HuH-7.5 (cell line): ENCODE measurements around the gene TIAL1.
"Not testable (repeated sequence)": the region's sequence is repeated elsewhere in the genome, so short reads cannot be mapped to it uniquely, and the experiment has no call there.

ENCODE experiments used
- DNase-seq: peaks from one replicate; pipeline ENCODE4 v3.0.0; 2011; ENCODE audit warnings: low spot score

Gene TIAL1

DNA sequence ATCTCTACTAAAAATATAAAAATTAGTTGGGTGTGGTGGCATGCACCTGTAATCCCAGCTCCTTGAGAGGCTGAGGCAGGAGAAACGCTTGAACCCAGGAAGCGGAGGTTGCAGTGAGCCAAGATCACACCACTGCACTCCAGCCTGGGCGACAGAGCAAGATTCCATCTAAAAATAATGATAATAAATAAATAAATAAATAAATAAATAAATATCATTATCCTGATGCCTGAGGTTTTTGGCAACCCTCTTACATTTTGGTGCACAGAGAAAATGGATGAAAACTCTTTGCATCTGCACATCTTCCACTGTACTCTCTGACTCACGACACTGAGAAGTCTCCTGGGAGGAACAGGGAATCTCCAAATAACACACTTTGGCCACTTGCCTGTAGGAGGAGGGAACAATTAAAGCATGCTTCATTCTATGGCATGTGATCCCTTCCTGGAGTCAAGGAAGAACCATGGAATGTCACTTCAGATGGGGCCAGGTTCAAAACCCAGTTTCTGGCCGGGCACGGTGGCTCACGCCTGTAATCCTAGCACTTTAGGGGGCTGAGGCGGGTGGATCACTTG is 68.0 kb downstream of the TIAL1 start:
- not testable (repeated sequence) for DNase-seq

DNA sequence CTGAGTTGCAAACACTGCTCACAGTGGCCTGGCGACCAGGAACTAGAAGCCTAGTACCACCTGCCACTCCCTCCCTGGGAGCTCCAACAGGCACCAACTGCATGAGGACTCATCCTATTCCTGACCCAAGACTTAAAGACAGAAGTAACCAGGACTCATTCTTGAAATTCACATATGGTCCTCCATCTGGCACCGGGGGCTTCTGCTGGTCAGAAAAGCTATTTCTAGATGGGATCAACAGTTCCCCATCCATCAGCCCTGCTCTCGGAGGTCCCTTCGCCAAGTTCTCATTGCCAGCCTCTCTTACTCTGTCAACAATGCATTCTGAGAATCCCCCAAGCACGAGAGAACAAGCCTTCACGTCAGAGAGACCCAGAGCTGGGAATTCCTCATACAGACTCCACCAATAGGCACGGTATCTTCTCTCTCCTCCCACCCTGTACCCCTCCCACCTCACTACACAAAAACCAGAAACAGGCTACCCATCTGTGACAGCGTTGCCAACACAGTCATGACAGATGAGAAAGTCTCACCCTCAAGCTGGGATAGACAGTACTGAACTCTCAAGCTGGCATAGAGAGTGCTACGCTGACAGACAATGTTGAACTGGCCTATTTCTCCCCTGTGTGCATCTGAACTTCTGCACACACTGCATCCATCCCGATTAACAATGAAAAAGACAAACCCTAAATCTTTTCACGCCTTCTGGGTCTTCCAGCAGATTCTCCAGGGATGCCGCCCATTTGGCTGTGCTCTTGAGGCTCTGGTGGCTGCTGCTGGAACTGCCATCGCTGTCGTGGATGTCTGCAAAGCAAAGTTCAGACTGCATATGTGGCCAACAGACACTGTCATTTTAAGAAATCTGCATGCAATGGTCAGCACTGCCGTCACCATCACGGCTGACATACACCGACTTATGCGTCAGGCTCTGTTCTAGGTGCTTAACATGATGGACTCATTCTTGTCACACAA is 69.9 kb downstream of the TIAL1 start:
- no peak for DNase-seq

- DNase-seq, result no peak
Measured at GRCh38 chr10:119526149-119526548, 70.6 kb downstream of the TIAL1 start.

DNA sequence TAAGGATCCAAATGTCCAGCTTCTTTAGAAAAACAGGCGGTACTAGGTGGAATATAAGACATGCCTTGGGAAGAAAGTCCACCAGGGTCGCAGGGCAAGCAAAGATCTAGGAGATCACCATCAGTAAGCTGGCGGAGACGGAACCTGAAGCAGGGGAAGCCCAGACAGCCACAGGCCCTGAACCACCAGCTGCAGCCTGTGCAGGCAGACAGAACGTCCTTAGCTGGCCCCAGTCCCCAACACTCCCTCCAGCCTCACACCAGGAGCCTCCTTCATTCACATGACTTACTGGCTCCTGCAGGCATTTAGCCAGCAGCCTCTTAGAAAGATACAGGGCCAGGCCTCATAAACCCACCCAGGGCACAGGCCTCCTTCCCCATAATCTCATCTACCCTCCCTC is 71.6 kb downstream of the TIAL1 start:
- no peak for DNase-seq

GRCh38 chr10:119524720-119525070 is 72.1 kb downstream of the TIAL1 start:
- no peak for DNase-seq

GRCh38 chr10:119523895-119524719 is 72.7 kb downstream of the TIAL1 start:
- DNase-seq, result no peak
